ENCODE data around the gene PRDM8.
"Not testable (repeated sequence)": the region's sequence is repeated elsewhere in the genome, so short reads cannot be mapped to it uniquely, and the experiment has no call there.

The PRDM8 gene

GRCh38 chr4:80228460-80228859, 31.2 kb downstream of the PRDM8 start:
- DNase-seq (ENCODE audit: low read depth in 2 of 2): no peak

DNA sequence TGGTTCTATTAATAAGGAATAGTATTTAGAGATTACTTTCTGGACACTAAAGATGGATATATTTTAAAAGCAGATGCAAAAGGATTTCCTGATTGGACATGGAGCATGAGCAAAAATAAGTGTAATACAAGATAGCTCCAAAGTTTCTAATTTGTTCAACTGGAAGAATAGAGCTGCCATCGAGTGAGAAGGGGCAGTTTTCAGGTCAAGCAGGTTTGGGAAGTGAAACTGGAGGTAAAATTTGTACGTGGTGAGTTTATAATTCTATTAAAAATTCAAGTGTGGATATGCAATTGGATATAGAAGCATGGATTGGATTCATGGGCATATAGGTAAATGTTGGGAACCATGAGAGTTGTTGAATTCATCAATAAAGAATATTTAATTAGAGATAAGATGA, 31.8 kb downstream of the PRDM8 start:
- no peak for DNase-seq (ENCODE audit: low read depth in 2 of 2)

GRCh38 chr4:80229590-80229989, 32.3 kb downstream of the PRDM8 start:
- no peak for DNase-seq (ENCODE audit: low read depth in 2 of 2)

- DNase-seq (ENCODE audit: low read depth in 2 of 2): no peak
Observed at GRCh38 chr4:80231180-80231579, 33.9 kb downstream of the PRDM8 start.

DNA sequence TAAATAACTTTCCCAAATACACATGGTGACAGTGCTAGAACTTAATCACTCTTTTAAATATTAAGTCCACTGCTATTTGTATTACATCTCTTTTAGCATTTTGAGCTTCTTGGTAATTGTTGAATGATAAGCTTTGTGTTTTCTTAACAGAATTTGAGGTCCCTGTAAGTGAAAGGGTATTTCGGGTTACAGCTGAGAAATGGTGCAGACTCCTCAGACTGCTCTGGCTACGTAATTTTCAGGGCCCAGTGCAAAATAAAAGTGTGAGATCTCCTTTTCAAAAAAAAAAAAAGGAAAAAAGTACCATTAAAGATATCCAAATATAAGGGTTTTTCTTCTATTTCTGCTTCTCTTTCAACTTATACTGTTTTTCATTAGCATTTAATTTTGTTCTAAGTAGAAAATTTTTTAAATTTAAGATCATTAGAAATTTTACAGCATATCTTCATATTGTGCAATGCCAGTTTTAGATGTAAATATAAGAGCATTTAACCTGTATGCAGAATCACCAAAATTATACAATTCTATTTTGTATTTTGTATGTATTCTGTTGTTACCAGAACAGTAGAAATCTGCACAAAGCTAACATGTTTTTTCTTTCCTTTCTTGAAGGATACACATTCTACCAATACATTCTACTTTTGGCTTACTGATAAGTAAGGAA, 35.5 kb downstream of the PRDM8 start:
- no peak for DNase-seq (ENCODE audit: low read depth in 2 of 2)

DNA sequence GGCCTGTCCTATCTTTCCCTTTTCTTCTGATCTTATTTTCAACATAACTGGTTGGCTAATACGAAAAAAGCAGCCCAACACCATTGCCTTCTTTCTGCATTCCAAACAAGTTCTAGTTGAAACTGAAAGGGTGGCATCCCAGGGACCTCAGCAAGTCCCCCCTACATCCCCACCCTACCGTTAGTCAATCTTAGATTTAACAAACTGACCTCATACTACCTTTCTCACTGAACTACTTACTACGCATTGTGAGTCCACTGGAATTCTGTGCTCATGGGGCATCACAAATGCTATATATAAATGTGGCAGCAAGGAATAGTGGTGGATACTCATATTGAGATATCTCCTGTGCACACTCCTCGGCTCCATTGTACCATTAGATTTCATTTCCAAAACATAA, 36.1 kb downstream of the PRDM8 start:
- no peak for DNase-seq (ENCODE audit: low read depth in 2 of 2)

- DNase-seq (ENCODE audit: low read depth in 2 of 2): peak in 1 of 2 experiments; percentile 31
Observed at GRCh38 chr4:80235451-80235850, 38.1 kb downstream of the PRDM8 start.

GRCh38 chr4:80237992-80238391, 40.7 kb downstream of the PRDM8 start:
- DNase-seq (ENCODE audit: low read depth in 2 of 2): peak; percentile 87 to 88

DNA sequence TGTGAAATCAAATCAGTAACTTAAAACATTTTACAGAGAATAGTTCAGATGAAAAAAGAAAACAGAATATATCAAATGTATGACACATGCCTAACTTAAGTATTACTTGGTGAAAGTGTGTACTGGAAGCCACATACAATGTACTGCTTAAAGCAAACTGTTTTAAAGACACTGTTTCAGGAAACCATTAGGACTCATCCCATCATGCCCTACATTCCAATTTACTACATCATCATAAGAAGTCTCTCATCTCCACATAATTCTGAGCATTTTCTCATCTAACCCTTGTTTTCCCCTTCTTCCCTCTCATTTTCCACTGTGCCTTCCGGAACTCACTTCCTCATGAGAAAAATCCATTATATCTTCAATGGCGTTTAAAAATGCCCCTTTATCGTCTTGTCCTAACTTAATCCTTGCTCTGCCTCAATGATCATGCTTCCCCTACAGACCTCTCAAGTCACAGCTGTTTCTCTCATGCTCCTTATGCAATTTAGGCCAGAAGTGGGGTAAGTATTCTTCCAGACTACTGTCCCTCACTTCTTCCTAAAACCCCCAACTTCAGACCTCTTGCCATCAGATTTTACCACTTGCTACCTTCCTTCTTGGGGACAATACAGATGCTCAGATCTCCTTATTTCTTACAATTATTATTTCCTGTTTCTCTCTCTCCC, 42.3 kb downstream of the PRDM8 start:
- peak in 1 of 2 experiments; percentile 51 for DNase-seq (ENCODE audit: low read depth in 2 of 2)

- DNase-seq (ENCODE audit: low read depth in 2 of 2): peak in 1 of 2 experiments; percentile 38
Observed at GRCh38 chr4:80240976-80241375, 43.7 kb downstream of the PRDM8 start.

DNA sequence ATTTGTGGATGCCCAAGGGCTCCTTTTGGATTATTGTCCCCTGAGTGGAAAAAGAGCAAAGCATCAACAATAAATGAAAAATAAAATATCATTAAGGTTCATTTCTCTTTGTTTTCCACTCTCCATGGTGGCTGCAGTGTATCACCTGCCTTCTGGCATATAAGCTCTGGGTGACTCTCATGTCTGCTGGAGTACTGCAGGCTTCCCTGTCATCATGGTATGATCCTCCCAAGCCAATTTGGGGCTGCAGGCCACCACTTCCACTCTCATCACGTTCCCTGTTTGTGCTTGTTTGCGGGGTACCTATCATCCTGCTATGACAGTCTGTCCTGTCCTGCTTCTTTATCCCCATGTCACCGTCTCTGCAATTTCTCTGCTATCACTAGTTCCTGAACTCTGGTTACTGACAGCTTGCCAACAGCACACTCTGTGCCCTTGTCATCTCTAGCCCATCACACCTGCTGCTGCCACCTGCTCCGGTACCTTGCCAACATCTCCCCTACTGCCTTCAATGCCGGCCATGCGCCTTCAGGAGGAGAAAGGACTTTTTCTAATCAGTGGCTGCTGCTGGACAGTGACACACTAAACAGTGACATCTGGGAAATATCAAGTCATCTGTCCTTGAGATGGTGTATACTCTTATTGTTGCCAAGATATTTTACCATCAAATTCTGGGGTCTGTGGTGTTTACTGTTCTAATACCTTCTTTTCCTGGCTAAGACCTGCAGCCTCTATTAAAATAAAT, 46.1 kb downstream of the PRDM8 start:
- DNase-seq (ENCODE audit: low read depth in 2 of 2): no peak

DNA sequence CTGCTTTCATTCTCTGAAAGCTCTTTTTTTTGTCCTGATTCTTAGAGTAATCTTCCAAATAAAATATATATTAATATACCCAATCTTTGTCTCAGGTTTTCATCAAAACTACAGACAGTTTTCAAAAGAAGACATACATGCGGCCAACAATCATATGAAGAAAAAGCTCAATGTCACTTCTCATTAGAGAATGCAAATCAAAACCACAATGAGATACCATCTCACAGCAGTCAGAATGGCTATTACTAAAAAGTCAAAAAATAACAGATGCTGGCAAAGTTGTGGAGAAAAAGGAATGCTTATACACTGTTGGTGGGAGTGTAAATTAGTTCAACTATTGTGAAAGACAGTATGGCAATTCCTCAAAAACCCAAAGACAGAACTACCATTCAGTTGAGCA, 50.2 kb downstream of the PRDM8 start:
- DNase-seq (ENCODE audit: low read depth in 2 of 2): not testable (repeated sequence)

DNA sequence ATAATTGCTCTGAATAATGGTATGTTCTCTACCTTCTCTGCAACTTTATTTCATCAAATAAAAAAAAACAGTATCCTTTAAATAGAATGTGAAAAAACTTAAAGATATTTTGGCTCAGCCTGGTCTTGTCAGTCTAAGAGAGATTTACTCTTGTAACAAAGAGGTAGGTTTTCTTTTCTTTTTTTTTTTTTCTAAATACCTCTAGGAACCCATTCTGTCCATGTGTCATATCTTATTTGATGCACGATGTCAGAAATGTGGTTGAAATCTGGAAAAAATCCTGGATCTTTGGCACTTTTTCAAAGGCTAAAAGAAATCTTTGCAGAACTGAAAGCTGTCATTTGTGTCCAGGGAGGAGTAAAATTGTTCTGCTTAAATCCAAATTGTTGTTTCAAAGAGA, 51.8 kb downstream of the PRDM8 start:
- DNase-seq (ENCODE audit: low read depth in 2 of 2): no peak

GRCh38 chr4:80252427-80252826, 55.1 kb downstream of the PRDM8 start:
- no peak for DNase-seq (ENCODE audit: low read depth in 2 of 2)

- DNase-seq (ENCODE audit: low read depth in 2 of 2): no peak
Observed at GRCh38 chr4:80252953-80253352, 55.6 kb downstream of the PRDM8 start.

DNA sequence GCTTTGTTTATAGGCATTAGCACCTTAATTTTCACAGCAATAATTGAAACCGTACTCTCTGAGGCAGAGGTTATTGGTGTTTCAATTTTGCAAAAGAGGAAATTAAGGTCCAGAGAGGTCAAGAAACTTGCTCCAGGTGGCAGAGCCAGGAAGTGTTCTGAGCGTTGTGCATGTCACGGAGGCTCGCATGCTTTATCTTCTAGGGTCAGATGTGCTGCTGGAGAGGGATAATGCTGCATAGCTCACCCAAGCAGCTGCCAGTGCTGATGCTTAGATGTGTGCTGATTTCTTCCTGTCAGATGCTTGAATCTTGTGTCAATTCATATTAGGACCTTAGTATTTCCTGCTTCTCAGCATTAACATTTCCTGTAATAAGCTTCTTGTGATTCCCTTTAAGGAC, 56.2 kb downstream of the PRDM8 start:
- no peak for DNase-seq (ENCODE audit: low read depth in 2 of 2)

Data from fibroblast of skin of left biceps (primary cell).